Stimulated activated CD4-positive, alpha-beta T cell treated with anti-CD3 and anti-CD28 coated beads, Interleukin-1b, Interleukin-23, amount 100 ng/mL, for 1 hour (primary cell): Measurements from ENCODE around the gene SH3D19.
"Not testable (repeated sequence)": the region's sequence is repeated elsewhere in the genome, so short reads cannot be mapped to it uniquely, and the experiment has no call there.

Source experiments
- DNase-seq, 2 donors: peaks; one replicate each; pipeline ENCODE4 v3.0.0-alpha.2; 2020; ENCODE audit warnings: low read depth in 2 of 2

Gene SH3D19

GRCh38 chr4:151098979-151099228 lies 226.5 kb downstream of the SH3D19 start:
- no peak for DNase-seq

- no peak for DNase-seq
Observed at GRCh38 chr4:151097759-151098158, 227.6 kb downstream of the SH3D19 start.

GRCh38 chr4:151095142-151095541 lies 230.3 kb downstream of the SH3D19 start:
- no peak for DNase-seq

GRCh38 chr4:151094290-151094751 lies 231.1 kb downstream of the SH3D19 start:
- DNase-seq, result no peak

GRCh38 chr4:151093203-151093602 lies 232.2 kb downstream of the SH3D19 start:
- no peak for DNase-seq

GRCh38 chr4:151092488-151092887 lies 232.9 kb downstream of the SH3D19 start:
- no peak for DNase-seq

GRCh38 chr4:151091047-151091446 lies 234.4 kb downstream of the SH3D19 start:
- no peak for DNase-seq

- no peak for DNase-seq
Observed at GRCh38 chr4:151087467-151087866, 237.9 kb downstream of the SH3D19 start.

GRCh38 chr4:151077978-151078377 lies 247.4 kb downstream of the SH3D19 start:
- DNase-seq, result not testable (repeated sequence)

GRCh38 chr4:151074416-151074916 lies 250.9 kb downstream of the SH3D19 start:
- DNase-seq, result no peak
